ENCODE measurements around the gene OCA2.
"Not testable (repeated sequence)": the region's sequence is repeated elsewhere in the genome, so short reads cannot be mapped to it uniquely, and the experiment has no call there.

The OCA2 gene

GRCh38 chr15:28020644-28021043 is 78.5 kb downstream of the OCA2 start:
- no peak for DNase-seq

GRCh38 chr15:28019594-28020309 is 79.4 kb downstream of the OCA2 start:
- no peak for DNase-seq

GRCh38 chr15:28018291-28019044 is 80.6 kb downstream of the OCA2 start:
- DNase-seq = no peak

GRCh38 chr15:28017423-28017924 is 81.6 kb downstream of the OCA2 start:
- no peak for DNase-seq

GRCh38 chr15:28015855-28016254 is 83.3 kb downstream of the OCA2 start:
- DNase-seq = no peak

- no peak for DNase-seq
These were observed 84.4 kb downstream of the OCA2 start for GRCh38 chr15:28014623-28015200.

GRCh38 chr15:28013976-28014375 is 85.1 kb downstream of the OCA2 start:
- DNase-seq = no peak

- DNase-seq = no peak
These were observed 85.6 kb downstream of the OCA2 start for GRCh38 chr15:28013480-28013879.

GRCh38 chr15:28012231-28012630 is 86.9 kb downstream of the OCA2 start:
- DNase-seq = no peak

- not testable (repeated sequence) for DNase-seq
These were observed 90.9 kb downstream of the OCA2 start for GRCh38 chr15:28008175-28008574.

GRCh38 chr15:28006116-28006905 is 92.8 kb downstream of the OCA2 start:
- no peak for DNase-seq

- no peak for DNase-seq
These were observed 94.0 kb downstream of the OCA2 start for GRCh38 chr15:28005004-28005527.

- DNase-seq = no peak
These were observed 94.7 kb downstream of the OCA2 start for GRCh38 chr15:28004143-28005003.

- no peak for DNase-seq
These were observed 95.6 kb downstream of the OCA2 start for GRCh38 chr15:28003302-28004037.

- DNase-seq = no peak
These were observed 96.2 kb downstream of the OCA2 start for GRCh38 chr15:28002867-28003266.

GRCh38 chr15:28002136-28002861 is 96.8 kb downstream of the OCA2 start:
- no peak for DNase-seq

GRCh38 chr15:28001641-28002040 is 97.5 kb downstream of the OCA2 start:
- DNase-seq = no peak

GRCh38 chr15:27993996-27994780 is 104.9 kb downstream of the OCA2 start:
- no peak for DNase-seq

- DNase-seq = no peak
These were observed 105.6 kb downstream of the OCA2 start for GRCh38 chr15:27993544-27993943.
